HEK293 (cell line): ENCODE measurements around the gene SYNPO2.

Experiments
- ATF2 ChIP-seq: fragments of 450-650 bp; formaldehyde crosslinking; IDR thresholded peaks from 2 replicates; pipeline ENCODE4 v1.5.1; 2016; ENCODE audit warnings: missing biosample characterization, missing genetic modification characterization, low read depth
- FEZF1 ChIP-seq: fragments of 450-650 bp; formaldehyde crosslinking; IDR thresholded peaks from 2 replicates; pipeline ENCODE4 v1.5.1; 2016; ENCODE audit warnings: missing biosample characterization, missing genetic modification characterization
- IKZF3 ChIP-seq: fragments of 450-650 bp; IDR thresholded peaks from 2 replicates; pipeline ENCODE4 v1.5.0; 2018; ENCODE audit warnings: missing biosample characterization, mild to moderate bottlenecking, missing genetic modification characterization, moderate library complexity
- KLF7 ChIP-seq: fragments of 450-650 bp; formaldehyde crosslinking; IDR thresholded peaks from 2 replicates; pipeline ENCODE4 v1.5.1; 2016; ENCODE audit warnings: missing biosample characterization, missing genetic modification characterization, borderline replicate concordance
- MZF1 ChIP-seq: fragments of 450-650 bp; formaldehyde crosslinking; IDR thresholded peaks from 2 replicates; pipeline ENCODE4 v1.5.1; 2017; ENCODE audit warnings: missing biosample characterization, missing genetic modification characterization, borderline replicate concordance
- OVOL3 ChIP-seq: fragments of 450-650 bp; formaldehyde crosslinking; IDR thresholded peaks from 2 replicates; pipeline ENCODE4 v1.5.1; 2016; ENCODE audit warnings: missing biosample characterization, missing genetic modification characterization
- PRDM6 ChIP-seq: fragments of 450-650 bp; formaldehyde crosslinking; IDR thresholded peaks from 2 replicates; pipeline ENCODE4 v1.5.1; 2017; ENCODE audit warnings: missing biosample characterization, missing genetic modification characterization
- SP3 ChIP-seq: fragments of 450-650 bp; formaldehyde crosslinking; IDR thresholded peaks from 2 replicates; pipeline ENCODE4 v1.5.1; 2016; ENCODE audit warnings: missing biosample characterization, missing genetic modification characterization
- WT1 ChIP-seq: fragments of 450-650 bp; formaldehyde crosslinking; IDR thresholded peaks from 2 replicates; pipeline ENCODE4 v1.5.1; 2016; ENCODE audit warnings: missing biosample characterization, missing genetic modification characterization
- ZBTB7A ChIP-seq: fragments of 450-650 bp; formaldehyde crosslinking; IDR thresholded peaks from 2 replicates; pipeline ENCODE4 v1.5.1; 2016; ENCODE audit warnings: low read depth, missing biosample characterization, missing genetic modification characterization
- ZFP37 ChIP-seq: fragments of 450-650 bp; formaldehyde crosslinking; IDR thresholded peaks from 2 replicates; pipeline ENCODE4 v1.5.1; 2016; ENCODE audit warnings: missing biosample characterization, missing genetic modification characterization
- ZFP69B ChIP-seq: fragments of 450-650 bp; formaldehyde crosslinking; IDR thresholded peaks from 2 replicates; pipeline ENCODE4 v1.5.1; 2016; ENCODE audit warnings: missing biosample characterization, missing genetic modification characterization
- ZNF133 ChIP-seq: fragments of 450-650 bp; formaldehyde crosslinking; IDR thresholded peaks from 2 replicates; pipeline ENCODE4 v1.5.1; 2016; ENCODE audit warnings: missing biosample characterization, missing genetic modification characterization
- ZNF324 ChIP-seq: fragments of 450-650 bp; formaldehyde crosslinking; IDR thresholded peaks from 2 replicates; pipeline ENCODE4 v1.5.1; 2016; ENCODE audit warnings: missing biosample characterization, missing genetic modification characterization
- ZNF350 ChIP-seq: fragments of 450-650 bp; formaldehyde crosslinking; IDR thresholded peaks from 2 replicates; pipeline ENCODE4 v1.5.0; 2017; ENCODE audit warnings: missing biosample characterization, mild to moderate bottlenecking, missing genetic modification characterization
- ZNF394 ChIP-seq: fragments of 450-650 bp; formaldehyde crosslinking; IDR thresholded peaks from 2 replicates; pipeline ENCODE4 v1.5.1; 2016; ENCODE audit warnings: missing biosample characterization, missing genetic modification characterization, mild to moderate bottlenecking, moderate library complexity, borderline replicate concordance
- ZNF398 ChIP-seq: fragments of 450-650 bp; formaldehyde crosslinking; IDR thresholded peaks from 2 replicates; pipeline ENCODE4 v1.5.1; 2017; ENCODE audit warnings: missing biosample characterization, missing genetic modification characterization
- ZNF600 ChIP-seq: fragments of 450-650 bp; formaldehyde crosslinking; IDR thresholded peaks from 2 replicates; pipeline ENCODE4 v1.5.1; 2016; ENCODE audit warnings: missing biosample characterization, missing genetic modification characterization
- ZNF777 ChIP-seq: fragments of 450-650 bp; formaldehyde crosslinking; IDR thresholded peaks from 2 replicates; pipeline ENCODE4 v1.5.1; 2017; ENCODE audit warnings: missing biosample characterization, missing genetic modification characterization, borderline replicate concordance
- ZNF791 ChIP-seq: fragments of 450-650 bp; formaldehyde crosslinking; IDR thresholded peaks from 2 replicates; pipeline ENCODE4 v1.5.1; 2016; ENCODE audit warnings: missing biosample characterization, missing genetic modification characterization
- TF ChIP-seq, protein P1 (sequence below): fragments of 450-650 bp; formaldehyde crosslinking; IDR thresholded peaks from 2 replicates; pipeline ENCODE4 v1.5.1; 2016; ENCODE audit warnings: missing biosample characterization, missing genetic modification characterization
- TF ChIP-seq, protein P2 (sequence below): fragments of 450-650 bp; formaldehyde crosslinking; IDR thresholded peaks from 2 replicates; pipeline ENCODE4 v1.5.1; 2016; ENCODE audit warnings: missing biosample characterization, missing genetic modification characterization
- TF ChIP-seq, protein P3 (sequence below): fragments of 450-650 bp; formaldehyde crosslinking; IDR thresholded peaks from 2 replicates; pipeline ENCODE4; 2016; ENCODE audit warnings: missing biosample characterization, missing genetic modification characterization
- TF ChIP-seq, protein P4 (sequence below): fragments of 450-650 bp; formaldehyde crosslinking; IDR thresholded peaks from 2 replicates; pipeline ENCODE4 v1.5.1; 2017; ENCODE audit warnings: missing biosample characterization, missing genetic modification characterization
- TF ChIP-seq, protein P5 (sequence below): fragments of 450-650 bp; formaldehyde crosslinking; IDR thresholded peaks from 2 replicates; pipeline ENCODE4 v1.5.1; 2017; ENCODE audit warnings: missing biosample characterization, missing genetic modification characterization

The SYNPO2 gene

GRCh38 chr4:119068529-119068962 is 179.9 kb downstream of the SYNPO2 start (continued):
- TF ChIP-seq, protein P1, sequence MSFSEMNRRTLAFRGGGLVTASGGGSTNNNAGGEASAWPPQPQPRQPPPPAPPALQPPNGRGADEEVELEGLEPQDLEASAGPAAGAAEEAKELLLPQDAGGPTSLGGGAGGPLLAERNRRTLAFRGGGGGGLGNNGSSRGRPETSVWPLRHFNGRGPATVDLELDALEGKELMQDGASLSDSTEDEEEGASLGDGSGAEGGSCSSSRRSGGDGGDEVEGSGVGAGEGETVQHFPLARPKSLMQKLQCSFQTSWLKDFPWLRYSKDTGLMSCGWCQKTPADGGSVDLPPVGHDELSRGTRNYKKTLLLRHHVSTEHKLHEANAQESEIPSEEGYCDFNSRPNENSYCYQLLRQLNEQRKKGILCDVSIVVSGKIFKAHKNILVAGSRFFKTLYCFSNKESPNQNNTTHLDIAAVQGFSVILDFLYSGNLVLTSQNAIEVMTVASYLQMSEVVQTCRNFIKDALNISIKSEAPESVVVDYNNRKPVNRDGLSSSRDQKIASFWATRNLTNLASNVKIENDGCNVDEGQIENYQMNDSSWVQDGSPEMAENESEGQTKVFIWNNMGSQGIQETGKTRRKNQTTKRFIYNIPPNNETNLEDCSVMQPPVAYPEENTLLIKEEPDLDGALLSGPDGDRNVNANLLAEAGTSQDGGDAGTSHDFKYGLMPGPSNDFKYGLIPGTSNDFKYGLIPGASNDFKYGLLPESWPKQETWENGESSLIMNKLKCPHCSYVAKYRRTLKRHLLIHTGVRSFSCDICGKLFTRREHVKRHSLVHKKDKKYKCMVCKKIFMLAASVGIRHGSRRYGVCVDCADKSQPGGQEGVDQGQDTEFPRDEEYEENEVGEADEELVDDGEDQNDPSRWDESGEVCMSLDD (tag by site-specific recombination), result no peak
- TF ChIP-seq ZNF324 (tag by site-specific recombination), result no peak
- no peak for TF ChIP-seq ZNF394 (tag by site-specific recombination)
- TF ChIP-seq, protein P2, sequence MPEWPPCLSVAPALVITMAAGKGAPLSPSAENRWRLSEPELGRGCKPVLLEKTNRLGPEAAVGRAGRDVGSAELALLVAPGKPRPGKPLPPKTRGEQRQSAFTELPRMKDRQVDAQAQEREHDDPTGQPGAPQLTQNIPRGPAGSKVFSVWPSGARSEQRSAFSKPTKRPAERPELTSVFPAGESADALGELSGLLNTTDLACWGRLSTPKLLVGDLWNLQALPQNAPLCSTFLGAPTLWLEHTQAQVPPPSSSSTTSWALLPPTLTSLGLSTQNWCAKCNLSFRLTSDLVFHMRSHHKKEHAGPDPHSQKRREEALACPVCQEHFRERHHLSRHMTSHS (tag by site-specific recombination), result no peak
- TF ChIP-seq ZNF133, result no peak
- TF ChIP-seq, protein P3, sequence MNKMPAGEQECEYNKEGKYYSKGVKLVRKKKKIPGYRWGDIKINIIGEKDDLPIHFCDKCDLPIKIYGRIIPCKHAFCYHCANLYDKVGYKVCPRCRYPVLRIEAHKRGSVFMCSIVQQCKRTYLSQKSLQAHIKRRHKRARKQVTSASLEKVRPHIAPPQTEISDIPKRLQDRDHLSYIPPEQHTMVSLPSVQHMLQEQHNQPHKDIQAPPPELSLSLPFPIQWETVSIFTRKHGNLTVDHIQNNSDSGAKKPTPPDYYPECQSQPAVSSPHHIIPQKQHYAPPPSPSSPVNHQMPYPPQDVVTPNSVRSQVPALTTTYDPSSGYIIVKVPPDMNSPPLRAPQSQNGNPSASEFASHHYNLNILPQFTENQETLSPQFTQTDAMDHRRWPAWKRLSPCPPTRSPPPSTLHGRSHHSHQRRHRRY (tag by site-specific recombination), result no peak
- peak; percentile 94 for TF ChIP-seq PRDM6 (tag by site-specific recombination)
- TF ChIP-seq ZFP37 (tag by site-specific recombination), result no peak
- no peak for TF ChIP-seq ZNF777 (tag by site-specific recombination)
- no peak for TF ChIP-seq ZNF600 (tag by site-specific recombination)
- TF ChIP-seq ATF2 (tag by site-specific recombination), result no peak
- no peak for TF ChIP-seq ZNF791
- TF ChIP-seq, protein P4, sequence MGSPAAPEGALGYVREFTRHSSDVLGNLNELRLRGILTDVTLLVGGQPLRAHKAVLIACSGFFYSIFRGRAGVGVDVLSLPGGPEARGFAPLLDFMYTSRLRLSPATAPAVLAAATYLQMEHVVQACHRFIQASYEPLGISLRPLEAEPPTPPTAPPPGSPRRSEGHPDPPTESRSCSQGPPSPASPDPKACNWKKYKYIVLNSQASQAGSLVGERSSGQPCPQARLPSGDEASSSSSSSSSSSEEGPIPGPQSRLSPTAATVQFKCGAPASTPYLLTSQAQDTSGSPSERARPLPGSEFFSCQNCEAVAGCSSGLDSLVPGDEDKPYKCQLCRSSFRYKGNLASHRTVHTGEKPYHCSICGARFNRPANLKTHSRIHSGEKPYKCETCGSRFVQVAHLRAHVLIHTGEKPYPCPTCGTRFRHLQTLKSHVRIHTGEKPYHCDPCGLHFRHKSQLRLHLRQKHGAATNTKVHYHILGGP (tag by site-specific recombination), result 0 out of 2 replicates have a peak, but pooled peaks have one; percentile 14
- peak; percentile 31; the same call in 1 of the 2 replicates for TF ChIP-seq OVOL3 (tag by site-specific recombination)
- peak; percentile 66 for TF ChIP-seq ZFP69B
- peak; percentile 44; the same call in 1 of the 2 replicates for TF ChIP-seq IKZF3 (tag by site-specific recombination)
- TF ChIP-seq ZNF350 (tag by site-specific recombination), result no peak
- TF ChIP-seq ZNF398 (tag by site-specific recombination), result no peak
- peak; percentile 80 for TF ChIP-seq FEZF1
- TF ChIP-seq KLF7 (tag by site-specific recombination), result no peak
- TF ChIP-seq, protein P5, sequence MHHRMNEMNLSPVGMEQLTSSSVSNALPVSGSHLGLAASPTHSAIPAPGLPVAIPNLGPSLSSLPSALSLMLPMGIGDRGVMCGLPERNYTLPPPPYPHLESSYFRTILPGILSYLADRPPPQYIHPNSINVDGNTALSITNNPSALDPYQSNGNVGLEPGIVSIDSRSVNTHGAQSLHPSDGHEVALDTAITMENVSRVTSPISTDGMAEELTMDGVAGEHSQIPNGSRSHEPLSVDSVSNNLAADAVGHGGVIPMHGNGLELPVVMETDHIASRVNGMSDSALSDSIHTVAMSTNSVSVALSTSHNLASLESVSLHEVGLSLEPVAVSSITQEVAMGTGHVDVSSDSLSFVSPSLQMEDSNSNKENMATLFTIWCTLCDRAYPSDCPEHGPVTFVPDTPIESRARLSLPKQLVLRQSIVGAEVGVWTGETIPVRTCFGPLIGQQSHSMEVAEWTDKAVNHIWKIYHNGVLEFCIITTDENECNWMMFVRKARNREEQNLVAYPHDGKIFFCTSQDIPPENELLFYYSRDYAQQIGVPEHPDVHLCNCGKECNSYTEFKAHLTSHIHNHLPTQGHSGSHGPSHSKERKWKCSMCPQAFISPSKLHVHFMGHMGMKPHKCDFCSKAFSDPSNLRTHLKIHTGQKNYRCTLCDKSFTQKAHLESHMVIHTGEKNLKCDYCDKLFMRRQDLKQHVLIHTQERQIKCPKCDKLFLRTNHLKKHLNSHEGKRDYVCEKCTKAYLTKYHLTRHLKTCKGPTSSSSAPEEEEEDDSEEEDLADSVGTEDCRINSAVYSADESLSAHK (tag by site-specific recombination), result peak; percentile 59; the same call in 1 of the 2 replicates
- peak; percentile 74 for TF ChIP-seq WT1 (tag by site-specific recombination)
- TF ChIP-seq MZF1 (tag by site-specific recombination), result peak; percentile 24; the same call in 1 of the 2 replicates
- no peak for TF ChIP-seq ZBTB7A (tag by site-specific recombination)
- no peak for TF ChIP-seq SP3 (tag by site-specific recombination)
